H1 (cell line): Measurements from ENCODE around the gene PASK. TPM values are rescaled to one million over a fixed set of nuclear protein-coding genes. Genes with fewer than 3 reads are reported as not detected.

ENCODE experiments used
- JUN ChIP-seq: IDR thresholded peaks from 2 replicates; pipeline ENCODE4 v1.6.1; 2011; ENCODE audit warnings: low read depth, mild to moderate bottlenecking, improper control_type of control experiment, low read length
- KDM4A ChIP-seq: IDR thresholded peaks from one replicate; pipeline ENCODE4 v1.7.1; 2012; ENCODE audit warnings: low read depth, mild to moderate bottlenecking, moderate library complexity, low read length, inconsistent platforms; ENCODE audit not compliant: severe bottlenecking
- RFX5 ChIP-seq: IDR thresholded peaks from 2 replicates; pipeline ENCODE4 v1.6.1; 2011; ENCODE audit warnings: low read depth, low read length, improper control_type of control experiment, borderline replicate concordance
- SIRT6 ChIP-seq: IDR thresholded peaks from one replicate; pipeline ENCODE4 v1.7.1; 2012; ENCODE audit warnings: low read length, inconsistent platforms
- polyA plus RNA-seq, 7 experiments: library from polyadenylated mRNA; depleted of rRNA in 3 of 7; stranded (reverse) in 5 of 7; unstranded in 2 of 7; fragments of >200 nt in 5 of 7; fragments of 200-250 nt in 2 of 7; gene quantifications; 1 replicate in 5 of 7; 2 replicates in 1 of 7; 4 replicates in 1 of 7; pipeline versions ENCODE4 v1.2.1 to v1.2.3, GENCODE V29; 2011 to 2013; ENCODE audit warnings: missing spikeins in 2 of 7, mixed read lengths in 2 of 7
- total RNA-seq: library from RNA; stranded (reverse); fragmentation: NEBNext Ultra II Directional; extraction: Animal tissue kit (Norgen Biotek cat#: 25700); gene quantifications from 2 replicates; pipeline ENCODE4 v1.2.1, GENCODE V29; 2021

Gene PASK
- total and polyA plus RNA-seq, 2 of the 8 experiments (the other 6 are each of a cell fraction or from before 2014, with no cell fraction given), result 20.5 to 66.1 TPM

DNA sequence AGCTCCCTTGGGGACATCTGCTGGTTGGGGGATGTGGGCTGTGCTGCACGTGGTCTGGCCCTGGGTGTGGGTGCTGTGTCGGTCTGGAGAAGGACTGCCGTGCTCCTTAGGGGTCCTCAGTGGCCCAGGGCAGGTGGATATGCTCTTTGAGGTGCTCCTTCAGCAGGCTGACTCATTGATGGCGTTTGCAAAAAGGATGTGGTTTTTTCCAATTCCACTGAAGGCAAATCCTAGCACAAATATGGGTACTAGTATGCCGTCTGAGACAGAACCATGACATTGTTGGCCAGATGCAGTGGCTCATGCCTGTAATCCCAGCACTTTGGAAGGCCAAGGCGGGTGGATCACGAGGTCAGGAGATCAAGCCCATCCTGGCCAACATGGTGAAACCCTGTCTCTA, 4.3 kb upstream of the PASK start (continued):
- TF ChIP-seq KDM4A, result no peak
- no peak for TF ChIP-seq JUN
- TF ChIP-seq RFX5, result no peak
- no peak for TF ChIP-seq SIRT6
